Activated CD8-positive, alpha-beta T cell treated with anti-CD3 and anti-CD28 coated beads, Interleukin-2, amount 10 ng/mL, durations not matched to agents 7 days and 5 days (primary cell): Measurements from ENCODE around the gene EIF2S3B. TPM values are rescaled to one million over a fixed set of nuclear protein-coding genes. Genes with fewer than 3 reads are reported as not detected.
A peak's percentile ranks its signal among the peaks of the same experiment; 100 is the strongest.

Experiments
- ATAC-seq: fragments of 150-1000 bp; cut with Tn5 transposase; one replicate; pipeline ENCODE4 v1.10.0; 2021; ENCODE audit warnings: moderate library complexity
- CTCF ChIA-PET: fragments of 350-600 bp; sonication (Branson Sonifier 250); formaldehyde crosslinking; loops from one replicate; lab custom pipeline; 2021; ENCODE audit warnings: antibody characterized with exemption; lab: Charles Lee
- POLR2A ChIA-PET: fragments of 350-600 bp; sonication (Branson Sonifier 250); formaldehyde crosslinking; loops from one replicate; lab custom pipeline; 2021; ENCODE audit warnings: antibody characterized with exemption; lab: Charles Lee
- DNase-seq: peaks from one replicate; pipeline ENCODE4 v3.0.0-alpha.2; 2020
- H3K27ac Mint-ChIP-seq: one replicate; pipeline ENCODE4 v1.8.0; 2021; ENCODE audit warnings: mild to moderate bottlenecking, mixed read lengths
- H3K27me3 Mint-ChIP-seq: one replicate; pipeline ENCODE4 v1.8.0; 2021; ENCODE audit warnings: low read depth, mixed read lengths
- H3K36me3 Mint-ChIP-seq: one replicate; pipeline ENCODE4 v1.8.0; 2021; ENCODE audit warnings: low read depth, mixed read lengths
- H3K4me1 Mint-ChIP-seq: one replicate; pipeline ENCODE4 v1.8.0; 2021; ENCODE audit warnings: low read depth, mixed read lengths
- H3K4me3 Mint-ChIP-seq: one replicate; pipeline ENCODE4 v1.8.0; 2021; ENCODE audit warnings: mild to moderate bottlenecking, mixed read lengths
- H3K9me3 Mint-ChIP-seq: one replicate; pipeline ENCODE4 v1.8.0; 2022; ENCODE audit warnings: mixed read lengths; ENCODE audit not compliant: insufficient read depth
- total RNA-seq, 2 experiments: library from RNA; stranded (reverse); gene quantifications; one replicate each; pipeline ENCODE4 v1.2.3, GENCODE V29; 2021

Gene EIF2S3B
- total RNA-seq, 2 experiments from 2014 or later, result 1.8 to 2.3 TPM

GRCh38 chr12:10503460-10503859, 2.2 kb upstream of the EIF2S3B start:
- Mint-ChIP-seq H3K4me1 (peaks cover 36% of the 10 kb centered on the region), H3K4me3 (no peak overlapping the region), H3K9me3 (peaks cover 19% of the 10 kb centered on the region), H3K36me3 (peaks cover 7% of the 10 kb centered on the region), H3K27ac (no peak overlapping the region), H3K27me3 (no peaks in the 10 kb centered on the region)
- ChIA-PET POLR2A (no interaction called here), CTCF (no interaction called here)
- ATAC-seq (peak; percentile 63), DNase-seq (no peak)

DNA sequence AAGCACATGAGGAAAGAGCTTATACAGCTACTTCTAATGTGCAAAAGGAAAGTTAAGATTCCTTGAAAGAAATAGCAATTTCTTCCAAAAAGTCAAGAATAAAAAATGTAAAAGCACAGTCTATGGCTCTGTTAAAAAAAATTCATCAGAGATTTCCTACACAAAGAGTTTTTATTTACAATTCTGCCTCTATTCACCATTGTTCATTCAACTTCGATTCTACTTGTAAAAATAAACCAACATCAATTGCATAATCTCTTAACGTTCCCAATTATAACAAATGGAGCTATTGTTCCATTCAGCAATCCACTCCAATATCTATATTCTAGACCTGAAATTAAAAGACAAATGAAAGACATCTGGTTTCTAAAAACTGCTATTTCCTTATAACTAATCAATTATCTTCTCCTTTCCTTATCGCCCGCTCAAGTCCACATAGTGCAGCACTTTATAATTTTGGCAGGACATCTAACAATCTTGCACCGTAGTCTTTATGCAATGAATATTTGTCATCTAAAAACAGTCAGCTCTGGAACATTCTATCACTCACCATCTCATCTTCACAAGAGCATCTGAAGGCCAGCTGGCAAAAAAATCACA, 6.2 kb downstream of the EIF2S3B start:
- ATAC-seq (no peak), DNase-seq (no peak)
- ChIA-PET CTCF (interaction anchor here (0.6 to 1.2 kb wide), 2 partner anchors 145 to 1991 kb away, joined by 3 read pairs; no protein-coding TSS in a partner anchor), POLR2A (interaction anchor here (1.1 kb wide), 1 partner anchor 43 kb away, joined by 4 read pairs; no protein-coding TSS in a partner anchor)
- Mint-ChIP-seq H3K9me3 (no peaks in the 10 kb centered on the region), H3K27me3 (no peaks in the 10 kb centered on the region), H3K36me3 (peaks cover 1% of the 10 kb centered on the region), H3K4me1 (no peaks in the 10 kb centered on the region), H3K4me3 (no peak overlapping the region), H3K27ac (no peak overlapping the region)

DNA sequence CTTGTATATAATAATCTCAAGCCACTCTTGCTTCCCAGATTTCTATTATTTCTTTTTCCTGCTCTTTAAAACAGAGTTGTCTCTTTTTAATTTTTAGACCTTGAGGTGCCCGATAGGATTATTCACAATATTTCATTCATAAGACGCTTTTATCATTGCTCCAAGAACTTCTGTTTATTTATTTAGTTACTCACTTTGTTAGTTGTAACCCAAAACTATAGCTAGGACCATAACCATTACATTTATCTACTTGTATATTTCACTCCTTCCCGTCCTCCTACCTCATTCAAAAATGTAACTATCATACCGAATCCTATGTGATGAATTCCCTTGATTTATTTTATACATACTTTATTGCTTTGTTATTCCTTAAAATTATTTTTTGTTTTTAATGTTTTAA, 7.1 kb downstream of the EIF2S3B start:
- Mint-ChIP-seq H3K4me3 (no peak overlapping the region), H3K9me3 (no peaks in the 10 kb centered on the region), H3K27ac (no peak overlapping the region), H3K36me3 (peaks cover 1% of the 10 kb centered on the region), H3K27me3 (no peaks in the 10 kb centered on the region), H3K4me1 (no peaks in the 10 kb centered on the region)
- CTCF ChIA-PET, result no interaction called here
- ATAC-seq (no peak), DNase-seq (no peak)
- POLR2A ChIA-PET, result no interaction called here

DNA sequence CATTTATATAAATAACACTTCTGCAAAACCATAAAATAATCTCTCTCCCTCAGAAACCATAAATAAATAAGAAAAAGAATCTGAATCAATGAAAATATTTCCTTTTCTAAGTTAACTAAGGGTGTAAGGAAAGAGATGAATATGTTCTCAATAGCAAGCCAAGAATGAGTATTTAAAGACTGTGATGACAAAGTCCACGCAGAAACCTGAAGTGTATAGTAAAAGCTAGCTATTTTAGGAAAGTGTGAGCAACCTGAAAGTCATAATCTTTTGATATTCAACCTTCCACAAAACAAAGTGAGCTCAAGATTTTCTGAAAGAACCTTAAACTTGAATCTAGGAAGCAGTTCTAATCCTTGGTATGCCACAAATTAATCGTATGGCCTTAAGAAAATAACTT, 15.9 kb downstream of the EIF2S3B start:
- CTCF ChIA-PET, result interaction anchor here (1.1 kb wide), 2 partner anchors 156 to 229 kb away, joined by 3 read pairs; no protein-coding TSS in a partner anchor

DNA sequence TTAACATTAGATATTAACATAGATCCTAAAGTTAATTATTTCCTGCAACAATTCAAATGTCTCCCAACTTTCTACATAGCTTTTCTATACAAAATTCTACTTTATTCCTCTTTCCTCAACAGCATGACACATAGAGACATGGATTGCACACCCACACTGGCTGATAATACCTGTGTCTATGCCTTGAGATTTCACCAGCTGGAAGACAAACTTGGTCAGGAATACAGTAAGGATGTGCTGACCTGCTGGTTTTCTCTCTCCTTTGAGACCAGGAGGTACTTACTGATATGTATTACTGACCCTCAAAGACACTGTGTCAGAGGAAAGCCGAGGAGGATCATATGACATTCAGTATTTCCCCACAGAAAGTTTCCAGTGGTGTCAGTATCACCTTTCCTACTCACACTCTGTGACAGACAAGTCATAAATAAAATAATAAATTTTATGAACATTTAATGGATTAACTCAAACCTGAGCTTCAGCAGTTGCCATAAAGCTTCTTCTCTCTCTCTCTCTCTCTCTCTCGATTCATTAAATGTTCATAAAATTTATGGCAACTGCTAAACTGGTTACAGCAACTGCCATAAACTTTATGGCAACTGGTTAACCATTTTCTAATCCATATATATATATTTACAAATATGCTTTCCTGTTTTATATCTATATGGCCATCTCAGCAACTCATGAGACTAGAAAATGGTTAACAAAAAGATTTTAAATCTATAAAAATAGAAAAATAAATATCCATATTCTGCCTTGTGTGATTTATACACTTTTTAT, 22.7 kb downstream of the EIF2S3B start:
- no peaks in the 10 kb centered on the region for H3K27me3 Mint-ChIP-seq
- CTCF ChIA-PET, result no interaction called here
- ATAC-seq, result no peak
- H3K36me3 Mint-ChIP-seq, result peaks cover 7% of the 10 kb centered on the region
- peaks cover 7% of the 10 kb centered on the region for H3K4me1 Mint-ChIP-seq
- H3K4me3 Mint-ChIP-seq, result no peak overlapping the region
- no peak overlapping the region for H3K27ac Mint-ChIP-seq
- POLR2A ChIA-PET, result no interaction called here
- H3K9me3 Mint-ChIP-seq, result peaks cover 13% of the 10 kb centered on the region
- DNase-seq, result no peak

More for the DNA sequence above, 15.9 kb downstream of the EIF2S3B start:
- Mint-ChIP-seq H3K4me1 (no peaks in the 10 kb centered on the region), H3K4me3 (no peak overlapping the region), H3K27me3 (no peaks in the 10 kb centered on the region), H3K36me3 (no peaks in the 10 kb centered on the region), H3K9me3 (peaks cover 4% of the 10 kb centered on the region), H3K27ac (no peak overlapping the region)
- POLR2A ChIA-PET, result interaction anchor here (0.7 kb wide), 1 partner anchor 13 kb away, joined by 4 read pairs; no protein-coding TSS in a partner anchor
- ATAC-seq, result no peak
- DNase-seq, result no peak

DNA sequence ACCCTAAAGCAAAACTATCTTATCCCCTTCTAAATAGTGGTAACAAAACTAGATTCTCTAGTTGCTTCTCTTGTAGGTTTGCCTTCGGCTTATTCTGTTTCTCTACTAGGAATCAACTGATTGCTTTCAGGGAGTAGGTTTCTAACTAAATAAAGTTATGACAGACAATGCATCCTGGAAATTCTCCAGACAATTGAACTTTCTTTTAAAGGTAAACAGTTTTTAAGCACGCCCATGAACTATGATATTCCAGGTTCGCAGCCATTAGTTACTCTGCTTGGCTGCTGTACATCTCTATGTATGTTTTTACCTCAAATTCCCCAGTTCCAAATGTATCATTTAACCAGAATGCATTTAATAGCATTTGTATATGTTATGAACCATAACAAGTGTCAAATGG, 23.9 kb downstream of the EIF2S3B start:
- POLR2A ChIA-PET, result no interaction called here
- Mint-ChIP-seq H3K27me3 (no peaks in the 10 kb centered on the region), H3K4me3 (no peak overlapping the region), H3K4me1 (peaks cover 7% of the 10 kb centered on the region), H3K36me3 (peaks cover 7% of the 10 kb centered on the region), H3K27ac (no peak overlapping the region), H3K9me3 (peaks cover 16% of the 10 kb centered on the region)
- CTCF ChIA-PET, result no interaction called here
- DNase-seq (no peak), ATAC-seq (no peak)

DNA sequence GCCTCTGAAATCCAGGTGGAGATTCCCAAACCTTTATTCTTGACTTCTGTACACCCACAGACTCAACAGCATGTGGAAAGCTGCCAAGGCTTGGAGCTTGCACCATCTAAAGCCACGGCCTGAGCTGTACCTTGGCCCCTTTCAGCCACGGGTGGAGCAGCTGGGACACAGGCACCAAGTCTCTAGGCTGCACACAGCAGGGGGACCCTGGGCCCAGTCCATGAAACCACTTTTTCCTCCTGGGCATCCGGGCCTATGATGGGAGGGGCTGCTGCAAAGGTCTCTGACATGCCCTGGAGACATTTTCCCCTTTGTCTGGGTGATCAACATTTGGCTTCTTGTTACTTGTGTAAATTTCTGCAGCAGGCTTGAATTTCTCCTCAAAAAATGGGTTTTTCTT, 32.0 kb downstream of the EIF2S3B start:
- DNase-seq, result no peak
- POLR2A ChIA-PET, result no interaction called here
- no peak for ATAC-seq
- Mint-ChIP-seq H3K4me1 (peaks cover 11% of the 10 kb centered on the region), H3K27ac (no peak overlapping the region), H3K4me3 (no peak overlapping the region), H3K9me3 (peaks cover 14% of the 10 kb centered on the region), H3K27me3 (no peaks in the 10 kb centered on the region), H3K36me3 (peaks cover 15% of the 10 kb centered on the region)
- CTCF ChIA-PET, result no interaction called here

DNA sequence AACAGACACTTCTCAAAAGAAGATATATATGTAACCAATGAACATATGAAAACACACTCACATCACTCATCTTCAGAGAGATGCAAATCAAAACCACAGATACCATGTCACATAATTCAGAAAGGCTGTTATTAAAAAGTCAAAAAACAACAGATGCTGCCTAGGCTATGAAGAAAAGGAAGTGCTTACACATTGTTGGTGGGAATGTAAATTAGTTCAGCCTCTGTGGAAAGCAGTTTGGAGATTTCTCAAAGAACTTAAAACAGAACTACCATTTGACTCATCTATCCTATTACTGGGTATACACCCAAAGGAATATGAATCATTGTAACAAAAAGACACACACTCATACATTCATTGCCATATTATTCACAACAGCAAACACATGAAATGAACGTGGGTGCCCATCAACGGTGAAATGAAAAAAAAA, 35.1 kb downstream of the EIF2S3B start:
- Mint-ChIP-seq H3K4me1 (peaks cover 11% of the 10 kb centered on the region), H3K36me3 (peaks cover 15% of the 10 kb centered on the region), H3K27me3 (no peaks in the 10 kb centered on the region), H3K4me3 (no peak overlapping the region), H3K9me3 (peaks cover 5% of the 10 kb centered on the region), H3K27ac (peak overlapping the region; percentile 37)
- ChIA-PET POLR2A (interaction anchor here (1.1 kb wide), 1 partner anchor 14 kb away, joined by 6 read pairs; no protein-coding TSS in a partner anchor), CTCF (interaction anchor here (1.1 kb wide), 1 partner anchor 41 kb away, joined by 3 read pairs; no protein-coding TSS in a partner anchor)
- ATAC-seq (no peak), DNase-seq (no peak)

DNA sequence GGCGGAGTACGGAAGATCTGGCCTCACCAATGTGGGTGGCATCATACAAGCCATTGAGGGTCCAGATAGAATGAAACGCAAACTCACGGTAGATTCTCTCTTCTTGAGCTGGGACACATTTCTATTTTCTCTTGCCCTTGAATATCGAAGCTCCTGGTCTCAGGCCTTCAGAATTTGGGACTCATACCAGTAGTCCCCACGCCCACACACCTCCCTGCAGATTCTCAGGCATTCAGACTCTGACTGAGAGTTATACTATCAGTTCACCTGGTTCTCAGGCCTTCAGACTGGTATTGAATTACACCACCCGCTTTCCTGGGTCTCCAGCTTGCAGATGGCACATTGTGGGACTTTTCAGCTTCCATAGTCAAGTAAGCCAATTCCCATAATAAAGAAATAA, 37.8 kb downstream of the EIF2S3B start:
- H3K27ac Mint-ChIP-seq, result no peak overlapping the region
- no peak for ATAC-seq
- H3K4me3 Mint-ChIP-seq, result no peak overlapping the region
- DNase-seq, result no peak
- H3K36me3 Mint-ChIP-seq, result peaks cover 9% of the 10 kb centered on the region
- ChIA-PET CTCF (no interaction called here), POLR2A (interaction anchor here (1.4 to 1.7 kb wide), 2 partner anchors 10 to 11 kb away, joined by 6 to 9 read pairs; no protein-coding TSS in a partner anchor)
- no peaks in the 10 kb centered on the region for H3K27me3 Mint-ChIP-seq
- peaks cover 11% of the 10 kb centered on the region for H3K9me3 Mint-ChIP-seq
- H3K4me1 Mint-ChIP-seq, result peaks cover 14% of the 10 kb centered on the region

DNA sequence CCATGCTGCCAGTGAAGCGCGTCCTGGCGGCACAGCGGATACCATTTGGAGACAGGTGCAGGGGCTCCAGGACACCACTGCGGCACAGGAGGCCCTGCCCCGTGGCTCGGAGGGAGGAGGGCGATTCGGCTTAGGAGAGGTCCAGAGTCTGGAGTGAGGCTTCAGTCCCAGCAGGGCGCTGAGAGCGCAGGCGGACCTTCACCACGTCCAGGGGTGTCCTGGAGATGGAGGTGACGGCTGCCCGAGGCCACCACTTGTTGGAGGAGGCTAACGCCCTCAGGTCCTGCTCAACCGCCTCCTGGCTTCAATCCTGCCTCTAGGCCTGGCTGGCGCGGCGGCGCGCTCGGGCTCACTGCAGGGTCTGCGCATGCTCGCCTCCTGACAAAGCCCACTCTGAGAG, 45.7 kb downstream of the EIF2S3B start:
- ATAC-seq (no peak), DNase-seq (no peak)
- H3K27me3 Mint-ChIP-seq, result no peaks in the 10 kb centered on the region
- peaks cover 25% of the 10 kb centered on the region for H3K9me3 Mint-ChIP-seq
- ChIA-PET CTCF (no interaction called here), POLR2A (no interaction called here)
- peaks cover 48% of the 10 kb centered on the region for H3K36me3 Mint-ChIP-seq
- H3K27ac Mint-ChIP-seq, result no peak overlapping the region
- no peak overlapping the region for H3K4me3 Mint-ChIP-seq
- peaks cover 34% of the 10 kb centered on the region for H3K4me1 Mint-ChIP-seq

DNA sequence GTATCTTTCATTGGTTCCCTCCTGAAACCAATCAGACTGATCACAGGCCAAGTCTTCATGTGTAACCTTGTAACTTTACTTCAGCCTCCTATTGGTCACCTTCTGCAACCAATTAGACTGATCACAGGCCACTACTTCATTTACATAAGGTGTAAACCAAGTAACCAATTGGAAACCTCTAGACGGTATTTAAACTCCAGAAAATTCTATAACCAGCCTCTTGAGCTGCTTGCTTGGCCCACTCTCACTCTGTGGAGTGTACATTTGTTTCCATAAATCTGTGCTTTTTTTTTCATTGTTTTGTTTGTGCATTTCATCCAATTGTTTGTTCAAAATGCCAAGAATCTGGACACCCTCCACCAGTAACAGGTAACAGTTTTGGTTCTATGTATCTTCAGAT, 47.5 kb downstream of the EIF2S3B start:
- ChIA-PET CTCF (interaction anchor here (1.0 kb wide), 1 partner anchor 187 kb away, joined by 3 read pairs; no protein-coding TSS in a partner anchor), POLR2A (interaction anchor here (0.6 to 2.9 kb wide), 19 partner anchors 9 to 1428 kb away, joined by 3 to 140 read pairs (median 5); partner anchors contain the start of genes CD69 and CLEC2B)
- H3K27me3 Mint-ChIP-seq, result no peaks in the 10 kb centered on the region
- peak overlapping the region; percentile 92 for H3K27ac Mint-ChIP-seq
- ATAC-seq (peak; percentile 70), DNase-seq (peak; percentile 73)
- peaks cover 19% of the 10 kb centered on the region for H3K9me3 Mint-ChIP-seq
- peaks cover 40% of the 10 kb centered on the region for H3K4me1 Mint-ChIP-seq
- H3K36me3 Mint-ChIP-seq, result peaks cover 61% of the 10 kb centered on the region
- peak overlapping the region; percentile 90 for H3K4me3 Mint-ChIP-seq
